ENCODE measurements around the gene EID2B.

The EID2B gene, protein sequence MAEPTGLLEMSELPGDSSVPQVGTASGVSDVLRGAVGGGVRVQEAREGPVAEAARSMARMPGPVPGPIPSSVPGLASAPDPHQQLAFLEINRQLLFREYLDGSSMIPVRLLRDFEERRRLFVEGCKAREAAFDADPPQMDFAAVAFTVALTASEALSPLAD

GRCh38 chr19:39532233-39533002 is at the start of gene EID2B:
EID2B (minus strand) TSS chr19:39532852; CDS start chr19:39532802, 50 bp downstream.
- peak; percentile 100 for DNase-seq

GRCh38 chr19:39582442-39582841 is 49.8 kb upstream of the EID2B start:
- no peak for DNase-seq

DNA sequence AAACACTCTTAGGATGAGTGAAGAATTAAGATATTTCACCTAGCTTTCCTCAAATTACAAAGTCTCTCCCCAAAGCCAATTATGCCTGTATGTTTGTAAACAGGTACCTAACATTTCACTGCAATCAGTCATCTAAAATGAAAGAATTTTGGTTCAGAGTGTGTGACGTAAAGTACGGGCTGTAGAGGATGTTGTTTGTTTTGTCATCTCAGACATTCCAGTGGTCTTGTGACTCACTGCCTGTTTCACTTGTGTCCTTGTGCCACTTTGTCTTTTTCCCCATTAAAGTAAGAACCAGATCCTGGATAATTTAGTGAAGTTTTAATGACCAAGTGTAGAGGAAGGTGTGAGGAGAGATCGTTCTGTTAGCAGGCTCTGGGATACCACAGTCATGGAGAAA is 36.0 kb upstream of the EID2B start:
- no peak for DNase-seq

GRCh38 chr19:39566064-39566463 is 33.4 kb upstream of the EID2B start:
- DNase-seq, result no peak

DNA sequence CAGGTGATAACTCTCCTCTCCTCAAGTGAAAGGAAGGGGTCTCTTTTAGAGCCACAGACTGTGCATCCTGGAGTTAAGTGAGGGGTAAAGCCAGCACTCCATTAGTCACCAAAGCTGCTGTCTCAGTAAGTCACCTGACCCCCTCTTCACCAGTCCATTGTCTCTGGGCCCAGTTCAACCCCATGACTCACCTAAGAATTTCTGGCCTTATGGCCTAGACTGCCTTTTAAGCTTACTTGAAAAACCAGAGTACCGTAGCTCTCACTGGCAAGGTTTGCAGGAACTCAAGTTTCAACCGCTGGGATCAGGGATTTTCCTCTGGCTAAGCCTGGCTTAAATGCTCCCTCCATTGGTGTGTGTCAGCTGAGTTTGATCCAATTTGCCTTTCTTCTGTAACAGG is 30.8 kb upstream of the EID2B start:
- DNase-seq, result no peak

- DNase-seq, result no peak
Observed at GRCh38 chr19:39558624-39559117, 26.0 kb upstream of the EID2B start.

DNA sequence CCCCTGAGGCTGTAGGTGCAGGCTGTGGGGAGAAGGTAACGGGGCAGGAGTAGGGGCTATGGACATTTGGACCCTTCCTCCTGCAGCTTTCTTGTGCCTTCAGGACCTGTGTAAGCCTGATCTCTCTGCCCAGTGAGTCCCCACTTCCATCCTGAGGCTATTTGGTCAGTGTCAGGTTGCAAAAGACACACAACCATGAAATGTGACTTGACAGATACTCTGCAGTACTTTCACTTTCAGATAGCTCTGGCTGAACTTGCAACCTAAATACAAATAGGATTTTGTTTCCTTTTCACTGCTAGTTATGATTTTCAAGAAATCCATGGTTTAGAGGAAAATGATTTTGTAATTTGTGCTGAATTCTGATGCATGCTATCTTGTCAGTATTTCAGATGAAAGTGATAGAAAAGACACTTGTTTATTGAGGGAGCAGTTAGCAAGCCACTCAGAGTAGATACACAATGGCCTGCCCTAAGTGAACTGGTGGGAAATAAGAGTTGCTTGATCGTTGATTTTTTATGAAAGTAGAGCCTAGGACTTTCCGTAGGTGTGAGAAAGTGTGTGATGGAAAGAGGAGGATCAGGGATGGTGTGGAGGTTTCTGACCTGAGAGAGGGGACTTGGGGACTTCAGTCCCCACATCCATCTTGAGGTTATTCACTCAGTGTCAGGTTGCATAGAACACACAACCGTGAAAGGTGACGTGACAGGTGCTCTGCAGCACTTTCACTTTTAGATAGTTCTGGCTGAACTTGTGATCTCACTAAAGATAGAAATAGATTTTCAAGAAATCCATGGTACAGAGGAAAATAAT is 25.4 kb upstream of the EID2B start:
- DNase-seq, result peak; percentile 64

GRCh38 chr19:39555883-39556282 is 23.2 kb upstream of the EID2B start:
- no peak for DNase-seq

GRCh38 chr19:39554701-39555311 is 22.2 kb upstream of the EID2B start:
- no peak for DNase-seq

GRCh38 chr19:39553082-39553652 is 20.5 kb upstream of the EID2B start:
- DNase-seq, result no peak

GRCh38 chr19:39550197-39550596 is 17.5 kb upstream of the EID2B start:
- DNase-seq, result no peak

GRCh38 chr19:39546599-39546998 is 13.9 kb upstream of the EID2B start:
- DNase-seq, result no peak

- DNase-seq, result no peak
Observed at GRCh38 chr19:39544911-39545310, 12.3 kb upstream of the EID2B start.

DNA sequence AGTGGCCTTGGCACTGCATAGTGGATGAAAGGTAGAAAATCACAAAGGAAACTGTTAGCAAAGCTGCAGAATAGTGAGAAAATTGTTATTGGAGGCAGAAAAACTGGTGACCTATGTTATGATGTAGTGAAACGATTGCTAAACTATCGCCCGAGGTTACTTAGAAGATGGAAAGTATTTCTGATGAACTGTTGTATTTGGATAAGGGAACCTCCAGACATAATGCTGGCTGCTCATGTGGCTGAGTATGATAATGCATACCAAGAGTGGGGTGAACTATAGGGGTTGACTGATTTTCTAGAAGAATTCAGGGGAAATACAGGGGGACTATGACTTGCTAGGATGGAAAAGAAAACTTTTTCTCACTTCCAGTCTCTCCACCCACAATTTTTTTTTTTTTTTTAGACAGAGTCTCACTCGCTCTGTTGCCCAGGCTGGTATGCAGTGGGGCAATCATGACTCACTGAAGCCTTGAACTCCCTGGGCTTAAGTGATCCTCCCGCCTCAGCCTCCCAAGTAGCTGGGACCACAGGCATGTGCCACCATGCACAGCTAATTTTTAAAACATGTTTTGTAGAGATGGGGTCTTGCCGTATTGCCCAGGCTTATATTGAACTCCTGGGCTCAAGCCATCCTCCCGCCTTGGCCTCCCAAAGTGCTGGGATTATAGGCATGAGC is 11.7 kb upstream of the EID2B start:
- DNase-seq, result no peak

- DNase-seq, result no peak
Observed at GRCh38 chr19:39543477-39543857, 10.8 kb upstream of the EID2B start.

- peak; percentile 67 for DNase-seq
Observed at GRCh38 chr19:39542206-39542605, 9.6 kb upstream of the EID2B start.

GRCh38 chr19:39540333-39540673 is 7.7 kb upstream of the EID2B start:
- no peak for DNase-seq

DNA sequence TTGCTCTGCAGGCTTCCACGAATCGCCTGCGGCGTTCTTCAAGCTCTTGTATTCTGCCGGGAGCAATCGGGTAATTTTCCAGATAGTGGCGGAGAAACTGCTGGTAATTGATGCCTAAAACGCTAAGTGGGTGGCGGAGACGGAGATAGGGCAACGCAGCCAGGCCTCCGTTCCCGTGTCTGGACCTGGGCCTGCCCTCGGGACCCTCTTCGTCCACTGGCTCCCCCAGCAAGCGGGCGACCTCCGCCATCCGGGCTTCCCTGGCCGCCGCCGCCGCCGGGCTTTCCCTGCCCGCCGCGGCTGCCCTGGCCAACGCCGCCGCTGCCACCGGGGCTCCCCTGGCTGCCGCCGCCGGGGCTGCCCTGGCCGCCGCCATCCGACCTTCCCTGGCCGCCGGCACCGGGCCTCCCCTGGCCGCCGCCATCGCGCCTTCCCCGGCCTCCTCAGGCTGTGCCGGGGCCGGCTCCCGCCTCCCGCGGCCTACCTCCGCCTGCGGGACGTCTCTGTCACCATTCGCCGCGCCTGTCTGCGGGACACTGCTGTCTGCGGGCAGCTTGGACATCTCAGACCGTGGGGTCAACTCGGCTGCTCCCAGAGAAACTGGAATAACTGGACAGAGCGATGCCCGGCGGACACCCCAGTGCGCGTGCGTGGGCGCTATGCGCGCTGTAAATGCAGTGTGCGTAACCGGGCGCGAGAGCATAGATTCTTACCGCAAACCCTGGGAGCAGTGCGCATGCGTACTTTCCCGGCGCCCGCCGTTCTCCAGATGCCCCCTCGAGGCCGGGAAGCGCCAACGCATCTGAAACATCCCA is 7.1 kb upstream of the EID2B start, which contains the start of gene EID2:
EID2 (minus strand) TSS at position 644 of the 815 bp plus-strand sequence; CDS start at position 562, 82 bp downstream.
- DNase-seq, result peak; percentile 97

- DNase-seq, result no peak
Observed at GRCh38 chr19:39539165-39539517, 6.5 kb upstream of the EID2B start.

DNA sequence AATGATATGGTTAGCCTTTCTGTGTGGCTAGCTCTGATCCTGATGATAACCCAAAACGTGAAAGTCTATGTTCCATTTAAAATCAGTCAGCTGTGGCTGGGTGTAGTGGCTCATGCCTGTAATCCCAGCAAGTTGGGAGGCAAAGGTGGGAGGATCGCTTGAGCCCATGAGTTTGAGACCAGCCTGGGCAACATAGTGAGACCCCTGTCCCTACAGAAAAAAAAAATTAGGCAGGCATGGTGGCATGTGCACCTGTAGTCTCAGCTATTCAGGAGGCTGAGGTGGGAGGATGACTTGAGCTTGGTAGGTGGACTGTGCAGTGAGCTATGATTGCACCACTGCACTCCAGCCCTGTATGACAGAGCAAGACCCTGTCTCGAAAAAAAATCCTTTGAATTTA is 1.1 kb upstream of the EID2B start:
- no peak for DNase-seq

DNA sequence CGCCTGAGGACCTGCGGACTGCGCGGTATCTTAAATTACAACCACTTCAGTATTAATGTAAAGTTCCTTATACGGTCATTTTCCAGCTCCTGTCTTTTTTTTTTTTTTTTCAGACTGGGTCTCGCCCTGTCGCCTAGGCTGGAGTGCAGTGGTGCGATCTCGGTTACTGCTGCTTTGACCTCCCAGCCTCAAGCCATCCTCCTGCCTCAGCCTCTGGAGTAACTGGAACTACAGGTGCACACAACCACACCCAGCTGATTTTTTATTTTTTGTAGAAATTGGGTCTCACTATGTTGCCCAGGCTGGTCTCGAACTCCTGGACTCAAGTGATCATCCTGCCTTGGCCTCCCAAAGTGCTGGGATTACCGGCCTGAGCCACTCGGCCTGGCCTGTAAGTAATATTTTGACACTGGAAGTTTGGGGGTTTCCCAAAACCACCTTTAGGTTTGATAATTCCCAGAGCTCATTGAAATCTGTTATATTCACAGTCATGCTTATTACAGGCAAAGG is 406 bp upstream of the EID2B start:
- DNase-seq, result no peak
